H1 (cell line): ENCODE results near the gene MGAT5B. TPM values are rescaled to one million over a fixed set of nuclear protein-coding genes. Genes with fewer than 3 reads are reported as not detected.

ENCODE experiments used
- CTCF ChIA-PET: fragments of 300-600 bp; sonication (Branson Sonifier 250); formaldehyde crosslinking; loops from one replicate; lab custom pipeline; 2021; ENCODE audit not compliant: partially characterized antibody; lab: Charles Lee
- POLR2A ChIA-PET: fragments of 300-600 bp; sonication (Branson Sonifier 250); formaldehyde crosslinking; loops from one replicate; lab custom pipeline; 2021; ENCODE audit warnings: inconsistent platforms; ENCODE audit not compliant: partially characterized antibody; lab: Charles Lee
- DNase-seq, 2 experiments: peaks; one replicate each; pipeline versions ENCODE4 v3.0.0 to v3.0.0-alpha.2; 2010 to 2022; ENCODE audit warnings: low spot score in 2 of 2, low read depth in 1 of 2, mixed read lengths in 1 of 2
- FAIRE-seq: peaks from 2 replicates; lab custom pipeline; 2011; peaks lifted over from hg19 to GRCh38; lab: Jason Lieb, UNC
- H2AFZ ChIP-seq: 2 replicates; pipeline ENCODE4 v1.8.1; 2012; ENCODE audit warnings: low read length, inconsistent platforms
- H2AK5ac ChIP-seq: 2 replicates; pipeline ENCODE4 v1.6.1; 2013; ENCODE audit warnings: low read depth, low read length
- H2BK120ac ChIP-seq: replicated peaks from 2 replicates; pipeline ENCODE3; 2013; ENCODE audit warnings: low read depth, low read length, inconsistent platforms
- H2BK12ac ChIP-seq: 2 replicates; pipeline ENCODE4 v1.6.1; 2013; ENCODE audit warnings: low read depth, low read length
- H2BK15ac ChIP-seq: 2 replicates; pipeline ENCODE4 v1.6.1; 2013; ENCODE audit warnings: low read length
- H2BK20ac ChIP-seq: 2 replicates; pipeline ENCODE4 v1.6.1; 2013; ENCODE audit warnings: low read length
- H2BK5ac ChIP-seq: 2 replicates; pipeline ENCODE4 v1.6.1; 2013; ENCODE audit warnings: low read depth, low read length
- H3K14ac ChIP-seq: 2 replicates; pipeline ENCODE4 v1.6.1; 2013; ENCODE audit warnings: inconsistent platforms; ENCODE audit not compliant: insufficient read length
- H3K18ac ChIP-seq: 2 replicates; pipeline ENCODE4 v1.6.1; 2013; ENCODE audit warnings: low read length; ENCODE audit errors: extremely low read depth
- H3K23ac ChIP-seq: 2 replicates; pipeline ENCODE4 v1.6.1; 2013; ENCODE audit warnings: inconsistent platforms; ENCODE audit not compliant: insufficient read length
- H3K23me2 ChIP-seq: 2 replicates; pipeline ENCODE4 v1.6.1; 2013; ENCODE audit warnings: low read depth, low read length
- H3K27ac ChIP-seq: 2 replicates; pipeline ENCODE4 v1.6.1; 2011; ENCODE audit warnings: low read depth, low read length, inconsistent platforms
- H3K27me3 ChIP-seq, 4 experiments: replicated peaks in 1 of 4; 1 replicate in 1 of 4; 2 replicates in 3 of 4; pipeline versions ENCODE4 v1.6.1 to v1.8.1; 2011 to 2013; ENCODE audit warnings: low read length in 3 of 4, mild to moderate bottlenecking in 3 of 4, inconsistent platforms in 2 of 4, mixed read lengths in 2 of 4, moderate library complexity in 1 of 4; ENCODE audit not compliant: control insufficient read depth in 3 of 4, insufficient read depth in 3 of 4; ENCODE audit errors: extremely low read depth in 1 of 4
- H3K36me3 ChIP-seq, 4 experiments: 2 replicates each; pipeline versions ENCODE4 v1.6.1 to v1.8.1; 2011 to 2013; ENCODE audit warnings: mild to moderate bottlenecking in 4 of 4, low read length in 3 of 4, moderate library complexity in 2 of 4, control low read depth in 1 of 4, inconsistent platforms in 1 of 4; ENCODE audit not compliant: insufficient read depth in 4 of 4, control insufficient read depth in 2 of 4
- H3K4ac ChIP-seq: replicated peaks from 2 replicates; pipeline ENCODE3; 2013; ENCODE audit warnings: low read length, low read depth, mixed read lengths, inconsistent platforms; ENCODE audit not compliant: insufficient read length
- H3K4me1 ChIP-seq, 4 experiments: replicated peaks in 1 of 4; 1 replicate in 1 of 4; 2 replicates in 3 of 4; pipeline versions ENCODE4 v1.6.1 to v1.8.1; 2011 to 2013; ENCODE audit warnings: low read length in 3 of 4, inconsistent platforms in 2 of 4, mixed read lengths in 1 of 4; ENCODE audit not compliant: insufficient read depth in 4 of 4, control insufficient read depth in 3 of 4
- H3K4me2 ChIP-seq, 2 experiments: 2 replicates each; pipeline versions ENCODE4 v1.6.1 to v1.8.1; 2011 to 2013; ENCODE audit warnings: low read depth in 2 of 2, low read length in 2 of 2, control low read depth in 1 of 2, inconsistent platforms in 1 of 2, mild to moderate bottlenecking in 1 of 2; ENCODE audit not compliant: insufficient read depth in 1 of 2
- H3K4me3 ChIP-seq, 4 experiments: fragments of 200-600, 300-600 bp in 1 of 4; sonication (generic), shearing (Covaris generic), sonication (Bioruptor Twin) in 1 of 4; 2 replicates each; pipeline versions ENCODE4 v1.5.1 to v1.8.1; 2011 to 2016; ENCODE audit warnings: low read length in 4 of 4, low read depth in 3 of 4, control low read depth in 2 of 4, inconsistent platforms in 2 of 4, mild to moderate bottlenecking in 2 of 4, mixed read lengths in 1 of 4, moderate library complexity in 1 of 4; ENCODE audit not compliant: insufficient read depth in 2 of 4; ENCODE audit errors: extremely low read depth in 1 of 4
- H3K56ac ChIP-seq: replicated peaks from 2 replicates; pipeline ENCODE3; 2013; ENCODE audit warnings: low read depth, mild to moderate bottlenecking, mixed read lengths, low read length, inconsistent platforms; ENCODE audit not compliant: insufficient read length
- H3K79me1 ChIP-seq: 2 replicates; pipeline ENCODE4 v1.6.1; 2013; ENCODE audit warnings: low read depth, low read length, control low read depth
- H3K79me2 ChIP-seq, 2 experiments: 2 replicates each; pipeline versions ENCODE4 v1.6.1 to v1.8.1; 2012 to 2013; ENCODE audit warnings: low read length in 2 of 2, mild to moderate bottlenecking in 2 of 2, inconsistent platforms in 1 of 2; ENCODE audit not compliant: insufficient read depth in 2 of 2, control insufficient read depth in 1 of 2
- H3K9ac ChIP-seq, 4 experiments: replicated peaks in 1 of 4; 1 replicate in 1 of 4; 2 replicates in 3 of 4; pipeline versions ENCODE4 v1.6.1 to v1.8.1; 2011 to 2013; ENCODE audit warnings: low read depth in 3 of 4, low read length in 3 of 4, control low read depth in 2 of 4, mild to moderate bottlenecking in 2 of 4, moderate library complexity in 2 of 4, inconsistent platforms in 1 of 4; ENCODE audit errors: extremely low read depth in 1 of 4
- H3K9me3 ChIP-seq, 2 experiments: 2 replicates each; pipeline versions ENCODE4 v1.6.1 to v1.8.1; 2012 to 2013; ENCODE audit warnings: mild to moderate bottlenecking in 2 of 2, moderate library complexity in 2 of 2, control low read depth in 1 of 2, inconsistent platforms in 1 of 2, low read depth in 1 of 2, low read length in 1 of 2, mixed read lengths in 1 of 2; ENCODE audit not compliant: insufficient read depth in 2 of 2
- H4K20me1 ChIP-seq, 2 experiments: replicated peaks in 1 of 2; 2 replicates each; pipeline versions ENCODE3 to v1.8.1; 2011 to 2013; ENCODE audit warnings: inconsistent platforms in 2 of 2, low read length in 2 of 2, mild to moderate bottlenecking in 1 of 2; ENCODE audit not compliant: insufficient read depth in 2 of 2, control insufficient read depth in 1 of 2
- H4K5ac ChIP-seq: 2 replicates; pipeline ENCODE4 v1.6.1; 2013; ENCODE audit warnings: low read length, low read depth, mixed read lengths, inconsistent platforms; ENCODE audit not compliant: insufficient read length
- H4K8ac ChIP-seq: 2 replicates; pipeline ENCODE4 v1.8.0; 2013; ENCODE audit warnings: mild to moderate bottlenecking, moderate library complexity, low read length, inconsistent platforms; ENCODE audit not compliant: insufficient read depth; ENCODE audit errors: extremely low read depth
- H4K91ac ChIP-seq: replicated peaks from 2 replicates; pipeline ENCODE3; 2013; ENCODE audit warnings: low read length, mixed read lengths, inconsistent platforms; ENCODE audit not compliant: insufficient read length
- BRCA1 ChIP-seq: IDR thresholded peaks from 2 replicates; pipeline ENCODE4 v1.6.1; 2012; ENCODE audit warnings: low read depth, low read length, improper control_type of control experiment
- EZH2 ChIP-seq: fragments of 200-600 bp; sonication (generic); IDR thresholded peaks from 2 replicates; pipeline ENCODE4 v1.7.1; 2012; ENCODE audit warnings: low read depth, mild to moderate bottlenecking, moderate library complexity, low read length, inconsistent platforms; ENCODE audit not compliant: severe bottlenecking
- RBBP5 ChIP-seq: IDR thresholded peaks from 2 replicates; pipeline ENCODE4 v1.7.1; 2012; ENCODE audit warnings: low read depth, mild to moderate bottlenecking, inconsistent platforms, low read length, moderate library complexity, borderline replicate concordance
- SUZ12 ChIP-seq: fragments of 200-600 bp; sonication (generic); IDR thresholded peaks from 2 replicates; pipeline ENCODE4 v1.6.1; 2012; ENCODE audit warnings: mild to moderate bottlenecking, inconsistent platforms, low read length, moderate library complexity, mixed read lengths
- TCF12 ChIP-seq: IDR thresholded peaks from 2 replicates; pipeline ENCODE4 v1.6.1; 2011; ENCODE audit warnings: low read depth, mild to moderate bottlenecking, low read length
- WGBS, 2 experiments: shearing (Covaris generic) in 1 of 2; methylation state at CpG; one replicate each; pipeline versions ENCODE4 v1.1.6 to v1.1.7; 2013 to 2015; ENCODE audit warnings: low lambda C conversion rate in 2 of 2, mixed read lengths in 2 of 2, inconsistent platforms in 1 of 2, low coverage in 1 of 2, missing lambda C conversion rate in 1 of 2; ENCODE audit not compliant: insufficient replicate concordance in 2 of 2, insufficient coverage in 1 of 2, insufficient read length in 1 of 2; ENCODE audit errors: extremely low coverage in 1 of 2, missing lambda C conversion rate in 1 of 2; 5-methylcytosine and 5-hydroxymethylcytosine counted together
- polyA plus RNA-seq, 7 experiments: library from polyadenylated mRNA; depleted of rRNA in 3 of 7; stranded (reverse) in 5 of 7; unstranded in 2 of 7; fragments of >200 nt in 5 of 7; fragments of 200-250 nt in 2 of 7; gene quantifications; 1 replicate in 5 of 7; 2 replicates in 1 of 7; 4 replicates in 1 of 7; pipeline versions ENCODE4 v1.2.1 to v1.2.3, GENCODE V29; 2011 to 2013; ENCODE audit warnings: missing spikeins in 2 of 7, mixed read lengths in 2 of 7
- total RNA-seq: library from RNA; stranded (reverse); fragmentation: NEBNext Ultra II Directional; extraction: Animal tissue kit (Norgen Biotek cat#: 25700); gene quantifications from 2 replicates; pipeline ENCODE4 v1.2.1, GENCODE V29; 2021

MGAT5B gene
- total and polyA plus RNA-seq, 2 of the 8 experiments (the other 6 are each of a cell fraction or from before 2014, with no cell fraction given): 7.9 to 8.2 TPM

- DNase-seq: peak in 1 of 2 experiments; percentile 70
- Histone ChIP-seq H3K4me2 (peak overlapping the region; percentile 73 to 99), H3K23me2 (peaks cover 16% of the 10 kb centered on the region; the same call in 1 of the 2 replicates), H4K5ac (no peak overlapping the region), H2BK5ac (no peak overlapping the region), H3K23ac (no peak overlapping the region), H3K4me1 (peaks cover 5 to 17% (median 11%) of the 10 kb centered on the region in 4 experiments; a peak in 6 of 7 replicates)
- peak; percentile 34; the same call in 1 of the 2 replicates for TF ChIP-seq RBBP5
- no peak for TF ChIP-seq BRCA1
- TF ChIP-seq EZH2: peak; percentile 53
- TF ChIP-seq TCF12: no peak
- peak; percentile 58; the same call in 1 of the 2 replicates for TF ChIP-seq SUZ12
- TF ChIP-seq, all 59 proteins: peak for 3
- no peak overlapping the region for H2AK5ac ChIP-seq
- H3K36me3 ChIP-seq: no peaks in the 10 kb centered on the region
- H4K8ac ChIP-seq: peak overlapping the region; percentile 62; the same call in 1 of the 2 replicates
- H3K14ac ChIP-seq: no peak overlapping the region
- peak overlapping the region; percentile 95; the same call in 1 of the 2 replicates for H2BK15ac ChIP-seq
- H3K9ac ChIP-seq: peak overlapping the region in 3 of 4 experiments; percentile 13 to 66 (median 41); a peak in 3 of 7 replicates
- no peak overlapping the region for H3K27ac ChIP-seq
- H4K91ac ChIP-seq: no peak overlapping the region
- WGBS, 2 experiments: 2% methylated on average over 45 of the region's 84 CpGs; no CpG with 5 or more reads in 1 of the 2 experiments
- peaks cover 0 to 7% of the 10 kb centered on the region in 2 experiments for H4K20me1 ChIP-seq
- no peak overlapping the region for H3K4ac ChIP-seq
- H2BK20ac ChIP-seq: no peak overlapping the region
- peak overlapping the region; percentile 78; the same call in 1 of the 2 replicates for H2AFZ ChIP-seq
- no peaks in the 10 kb centered on the region; the same call in 1 of the 2 replicates for H3K79me1 ChIP-seq
- H3K9me3 ChIP-seq: no peaks in the 10 kb centered on the region
- ChIA-PET CTCF (interaction anchor here (0.6 to 4.7 kb wide), 25 partner anchors 10 to 215 kb away, joined by 3 to 70 read pairs (median 4); no protein-coding TSS in a partner anchor), POLR2A (interaction anchor here (1.4 to 1.9 kb wide), 2 partner anchors 11 to 101 kb away, joined by 5 to 6 read pairs; no protein-coding TSS in a partner anchor)
- H3K56ac ChIP-seq: no peak overlapping the region
- no peak for FAIRE-seq
- peak overlapping the region; percentile 71 for H3K18ac ChIP-seq
- H2BK12ac ChIP-seq: no peak overlapping the region
- peak overlapping the region; percentile 35 to 80 (median 58) for H3K4me3 ChIP-seq
- peaks cover 4 to 26% (median 17%) of the 10 kb centered on the region in 4 experiments; a peak in 6 of 7 replicates for H3K27me3 ChIP-seq
- no peaks in the 10 kb centered on the region for H3K79me2 ChIP-seq
- H2BK120ac ChIP-seq: no peak overlapping the region
Observed at GRCh38 chr17:76868669-76869495, 678 bp downstream of the MGAT5B start.
